CD4-positive, alpha-beta memory T cell (primary cell): ENCODE results near the gene SLC5A4. TPM values are rescaled to one million over a fixed set of nuclear protein-coding genes. Genes with fewer than 3 reads are reported as not detected.

Experiments used
- polyA plus RNA-seq, 2 donors: library from polyadenylated mRNA; unstranded; fragments of 300-500 nt; fragmentation: Illumina TruSeq; gene quantifications; one replicate each; pipeline ENCODE4 v1.2.3, GENCODE V29; 2021
- total RNA-seq, 2 experiments: library from RNA; stranded (reverse); gene quantifications; one replicate each; pipeline ENCODE4 v1.2.3, GENCODE V29; 2021

The SLC5A4 gene
- total and polyA plus RNA-seq, 4 experiments from 2014 or later: not detected

Other genes starting within 250 kb of the SLC5A4 start
- not detected for gene SLC5A1, start 212.1 kb downstream of the SLC5A4 start, total RNA-seq
- not detected for gene SLC5A1, start 212.1 kb downstream of the SLC5A4 start, polyA plus RNA-seq
- not detected for gene C22orf42, start 96.0 kb downstream of the SLC5A4 start, total RNA-seq
- not detected for gene C22orf42, start 96.0 kb downstream of the SLC5A4 start, polyA plus RNA-seq
- gene RFPL2, start 50.3 kb downstream of the SLC5A4 start, total RNA-seq: under 1 TPM; 0.61 to 0.81 TPM
- gene RFPL2, start 50.3 kb downstream of the SLC5A4 start, polyA plus RNA-seq: 1 to 10 TPM; 3.6 to 4.7 TPM
- gene RFPL3, start 102.5 kb upstream of the SLC5A4 start, total RNA-seq: not detected
- not detected for gene RFPL3, start 102.5 kb upstream of the SLC5A4 start, polyA plus RNA-seq
- 10 to 100 TPM; 46.7 to 59.2 TPM for gene RTCB, start 156.9 kb upstream of the SLC5A4 start, total RNA-seq
- 100 to 1,000 TPM; 109 to 163 TPM for gene RTCB, start 156.9 kb upstream of the SLC5A4 start, polyA plus RNA-seq
- not detected for gene BPIFC, start 209.1 kb upstream of the SLC5A4 start, total RNA-seq
- not detected for gene BPIFC, start 209.1 kb upstream of the SLC5A4 start, polyA plus RNA-seq
- gene FBXO7, start 219.5 kb upstream of the SLC5A4 start, total RNA-seq: 10 to 100 TPM; 89.3 to 95.3 TPM
- 100 to 1,000 TPM; 144 to 189 TPM for gene FBXO7, start 219.5 kb upstream of the SLC5A4 start, polyA plus RNA-seq